GM23248 (cell line): ENCODE results near the gene MYORG.

Experiments used
- EZH2 ChIP-seq: fragments of 200-600 bp; sonication (generic); IDR thresholded peaks from 2 replicates; pipeline ENCODE4 v1.6.1; 2018; ENCODE audit warnings: antibody characterized with exemption, mild to moderate bottlenecking; ENCODE audit not compliant: insufficient read depth, poor library complexity, severe bottlenecking
- EZH2phosphoT487 ChIP-seq: fragments of 200-600 bp; sonication (generic); IDR thresholded peaks from 2 replicates; pipeline ENCODE4 v1.6.1; 2018; ENCODE audit warnings: antibody characterized with exemption, moderate library complexity, mild to moderate bottlenecking, low read depth; ENCODE audit not compliant: insufficient read depth

DNA sequence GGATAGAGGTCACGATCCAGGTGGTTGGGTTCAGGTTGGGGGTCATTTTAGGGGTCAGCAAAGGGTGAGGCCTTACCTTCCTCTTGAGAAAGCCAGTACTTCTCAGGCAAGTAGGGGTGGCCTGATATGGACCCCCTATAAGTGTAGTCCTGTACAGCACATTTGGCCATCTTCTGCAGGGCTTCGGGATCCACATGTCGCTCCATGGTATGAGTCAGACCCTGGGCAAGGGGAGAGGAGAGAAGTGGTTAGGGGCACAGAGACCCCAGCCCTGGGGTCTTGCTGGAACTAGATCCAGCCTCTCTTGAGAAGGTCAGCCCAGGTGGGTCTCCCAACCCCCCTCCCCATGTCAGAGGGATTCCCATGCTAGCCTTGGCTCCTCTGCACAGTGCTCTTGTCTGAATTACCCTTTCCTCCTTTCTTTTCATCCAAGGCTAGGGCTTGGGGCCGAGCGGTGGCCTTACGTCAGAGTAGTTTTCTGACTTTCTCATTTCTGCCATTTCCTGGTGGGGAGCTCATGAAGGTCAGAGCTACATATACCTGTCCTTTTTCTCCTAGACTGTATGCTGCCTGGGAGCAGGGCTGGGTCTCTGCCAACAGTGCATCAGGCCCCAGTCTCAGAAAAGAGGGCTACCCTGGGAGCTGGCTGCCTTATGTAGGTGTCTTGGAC lies 9.0 kb upstream of the MYORG start:
- TF ChIP-seq EZH2, result no peak
- no peak for TF ChIP-seq EZH2phosphoT487
